ENCODE results near the gene SERPINE1.

- TF ChIP-seq ZNF639 (tag by site-specific recombination; IDR thresholded peaks at IDR 0.05) (no peak), PRDM1 (tag by site-specific recombination; IDR thresholded peaks at IDR 0.05) (no peak), ZNF404 (tag by site-specific recombination; IDR thresholded peaks at IDR 0.05) (no peak), CTCF (tag by site-specific recombination; IDR thresholded peaks at IDR 0.05) (no peak), BCL11B (tag by site-specific recombination; IDR thresholded peaks at IDR 0.05; ENCODE audit: low read depth) (no peak), ZNF777 (tag by site-specific recombination; IDR thresholded peaks at IDR 0.05; ENCODE audit: borderline replicate concordance) (no peak), ZNF24 (tag by site-specific recombination; IDR thresholded peaks at IDR 0.05) (no peak), YY1 (tag by site-specific recombination; IDR thresholded peaks at IDR 0.05) (no peak), SALL2 (tag by site-specific recombination; IDR thresholded peaks at IDR 0.05; ENCODE audit: borderline replicate concordance) (no peak), ZNF776 (tag by site-specific recombination; IDR thresholded peaks at IDR 0.05; ENCODE audit: borderline replicate concordance) (no peak), OSR2 (tag by site-specific recombination; IDR thresholded peaks at IDR 0.05) (no peak), GFI1B (tag by site-specific recombination; IDR thresholded peaks at IDR 0.05) (no peak)
- TF ChIP-seq, protein P1, sequence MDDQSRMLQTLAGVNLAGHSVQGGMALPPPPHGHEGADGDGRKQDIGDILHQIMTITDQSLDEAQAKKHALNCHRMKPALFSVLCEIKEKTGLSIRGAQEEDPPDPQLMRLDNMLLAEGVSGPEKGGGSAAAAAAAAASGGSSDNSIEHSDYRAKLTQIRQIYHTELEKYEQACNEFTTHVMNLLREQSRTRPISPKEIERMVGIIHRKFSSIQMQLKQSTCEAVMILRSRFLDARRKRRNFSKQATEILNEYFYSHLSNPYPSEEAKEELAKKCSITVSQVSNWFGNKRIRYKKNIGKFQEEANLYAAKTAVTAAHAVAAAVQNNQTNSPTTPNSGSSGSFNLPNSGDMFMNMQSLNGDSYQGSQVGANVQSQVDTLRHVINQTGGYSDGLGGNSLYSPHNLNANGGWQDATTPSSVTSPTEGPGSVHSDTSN (CRISPR knock-in tag; IDR thresholded peaks at IDR 0.05) = no peak
These were observed 6.6 kb upstream of the SERPINE1 start for GRCh38 chr7:101120315-101120714.

All from HEK293 (cell line).